ENCODE results near the gene MAPK11.

Gene MAPK11

DNA sequence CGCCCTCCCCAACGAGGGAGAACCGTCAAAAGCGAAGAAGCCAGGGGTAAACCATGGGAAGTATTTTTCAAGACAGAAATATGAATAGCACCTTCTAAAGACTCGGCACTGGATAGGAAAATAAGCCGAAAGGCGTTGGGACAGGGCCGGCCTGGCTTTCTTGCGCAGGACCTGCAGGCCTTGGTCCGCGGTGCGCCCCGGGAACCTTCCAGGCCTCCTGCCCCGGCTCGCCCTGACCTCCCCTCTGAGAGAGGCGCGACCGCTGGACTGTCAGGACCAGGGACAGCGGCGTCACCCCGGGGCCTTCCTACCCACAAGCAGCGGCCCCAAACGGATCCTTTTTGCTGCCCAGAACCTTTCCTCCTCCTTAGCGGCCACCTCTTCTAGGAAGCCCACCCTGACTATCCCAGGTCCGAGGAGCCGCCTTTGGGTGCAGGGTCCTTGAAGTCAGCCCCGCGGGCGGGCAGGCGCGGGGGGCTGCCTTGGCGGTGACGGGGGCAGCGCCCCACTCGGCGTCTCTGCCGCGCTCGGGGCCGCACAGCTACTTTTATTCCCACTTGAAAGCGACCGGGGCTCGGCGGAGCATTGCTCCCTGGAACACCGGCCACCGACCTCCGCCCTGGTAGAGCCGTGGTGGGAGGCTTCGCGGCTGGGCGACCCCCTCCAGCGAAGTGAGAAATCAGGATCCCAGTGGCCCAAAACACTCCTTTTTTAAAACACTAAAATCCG is 650 bp upstream of the MAPK11 start:
- TF ChIP-seq, protein P1, sequence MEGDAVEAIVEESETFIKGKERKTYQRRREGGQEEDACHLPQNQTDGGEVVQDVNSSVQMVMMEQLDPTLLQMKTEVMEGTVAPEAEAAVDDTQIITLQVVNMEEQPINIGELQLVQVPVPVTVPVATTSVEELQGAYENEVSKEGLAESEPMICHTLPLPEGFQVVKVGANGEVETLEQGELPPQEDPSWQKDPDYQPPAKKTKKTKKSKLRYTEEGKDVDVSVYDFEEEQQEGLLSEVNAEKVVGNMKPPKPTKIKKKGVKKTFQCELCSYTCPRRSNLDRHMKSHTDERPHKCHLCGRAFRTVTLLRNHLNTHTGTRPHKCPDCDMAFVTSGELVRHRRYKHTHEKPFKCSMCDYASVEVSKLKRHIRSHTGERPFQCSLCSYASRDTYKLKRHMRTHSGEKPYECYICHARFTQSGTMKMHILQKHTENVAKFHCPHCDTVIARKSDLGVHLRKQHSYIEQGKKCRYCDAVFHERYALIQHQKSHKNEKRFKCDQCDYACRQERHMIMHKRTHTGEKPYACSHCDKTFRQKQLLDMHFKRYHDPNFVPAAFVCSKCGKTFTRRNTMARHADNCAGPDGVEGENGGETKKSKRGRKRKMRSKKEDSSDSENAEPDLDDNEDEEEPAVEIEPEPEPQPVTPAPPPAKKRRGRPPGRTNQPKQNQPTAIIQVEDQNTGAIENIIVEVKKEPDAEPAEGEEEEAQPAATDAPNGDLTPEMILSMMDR (IDR thresholded peaks at IDR 0.05) = no peak
- Mint-ChIP-seq H3K9me3 (no peaks in the 10 kb centered on the region), H3K36me3 (ENCODE audit: low read depth) (peaks cover 12% of the 10 kb centered on the region), H3K4me1 (peaks cover 25% of the 10 kb centered on the region), H3K27ac (no peak overlapping the region), H3K4me3 (peak overlapping the region; percentile 56), H3K27me3 (ENCODE audit: low read depth, poor library complexity) (peaks cover 44% of the 10 kb centered on the region)
- peak; percentile 94 for DNase-seq

DNA sequence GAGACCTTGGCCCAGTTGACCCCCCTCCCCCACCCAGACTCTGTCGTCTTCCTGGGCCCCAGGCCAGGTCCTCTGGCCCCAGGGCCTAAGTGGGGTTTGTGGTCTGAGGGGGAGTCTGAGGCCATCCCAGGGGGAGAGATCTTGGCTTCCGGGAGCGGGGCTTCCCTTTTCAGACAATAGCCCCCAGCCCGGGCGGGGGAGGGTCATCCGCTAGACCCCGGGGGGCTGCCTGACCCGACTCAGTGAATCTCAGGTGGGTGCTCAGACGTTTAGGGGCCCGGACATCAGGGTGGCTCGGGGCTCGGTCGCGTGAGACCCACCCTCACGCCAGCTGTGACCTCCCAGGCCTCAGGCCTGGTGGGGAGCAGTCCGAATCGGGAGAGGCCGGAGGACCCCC is 609 bp downstream of the MAPK11 start:
- H3K36me3 Mint-ChIP-seq (ENCODE audit: low read depth) = peaks cover 8% of the 10 kb centered on the region
- peak overlapping the region; percentile 60 for H3K4me3 Mint-ChIP-seq
- peaks cover 24% of the 10 kb centered on the region for H3K4me1 Mint-ChIP-seq
- no peak overlapping the region for H3K27ac Mint-ChIP-seq
- DNase-seq = no peak
- H3K27me3 Mint-ChIP-seq (ENCODE audit: low read depth, poor library complexity) = peaks cover 44% of the 10 kb centered on the region
- TF ChIP-seq, protein P1 (IDR thresholded peaks at IDR 0.05) = no peak
- H3K9me3 Mint-ChIP-seq = no peaks in the 10 kb centered on the region

DNA sequence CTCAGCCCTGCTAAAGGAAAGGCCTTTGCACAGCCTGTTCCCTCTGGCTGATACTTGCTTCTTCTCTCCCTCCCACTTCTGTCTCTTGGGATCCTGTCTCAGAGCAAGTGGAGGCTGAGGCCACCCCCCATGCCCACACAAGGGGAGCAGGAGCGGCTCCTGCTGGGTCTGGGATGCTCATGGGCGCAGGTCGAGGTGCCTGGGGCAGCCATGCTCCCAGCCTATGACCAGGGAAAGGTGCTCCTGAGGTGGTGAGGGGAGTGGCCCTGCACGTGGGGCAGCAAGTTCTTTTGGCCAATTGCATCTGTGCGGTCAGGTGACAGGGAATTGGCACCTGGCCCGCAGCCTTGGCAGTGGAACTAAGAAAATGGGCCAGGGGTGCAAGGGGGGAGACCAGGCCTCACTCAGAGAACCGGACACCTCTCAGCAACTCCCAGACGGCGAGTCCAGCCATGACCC is 1.5 kb downstream of the MAPK11 start:
- no peak for DNase-seq
- no peaks in the 10 kb centered on the region for H3K9me3 Mint-ChIP-seq
- peaks cover 49% of the 10 kb centered on the region for H3K27me3 Mint-ChIP-seq (ENCODE audit: low read depth, poor library complexity)
- peaks cover 2% of the 10 kb centered on the region for H3K36me3 Mint-ChIP-seq (ENCODE audit: low read depth)
- H3K27ac Mint-ChIP-seq = no peak overlapping the region
- no peak overlapping the region for H3K4me3 Mint-ChIP-seq
- H3K4me1 Mint-ChIP-seq = peaks cover 18% of the 10 kb centered on the region
- TF ChIP-seq, protein P1 (IDR thresholded peaks at IDR 0.05) = no peak

DNA sequence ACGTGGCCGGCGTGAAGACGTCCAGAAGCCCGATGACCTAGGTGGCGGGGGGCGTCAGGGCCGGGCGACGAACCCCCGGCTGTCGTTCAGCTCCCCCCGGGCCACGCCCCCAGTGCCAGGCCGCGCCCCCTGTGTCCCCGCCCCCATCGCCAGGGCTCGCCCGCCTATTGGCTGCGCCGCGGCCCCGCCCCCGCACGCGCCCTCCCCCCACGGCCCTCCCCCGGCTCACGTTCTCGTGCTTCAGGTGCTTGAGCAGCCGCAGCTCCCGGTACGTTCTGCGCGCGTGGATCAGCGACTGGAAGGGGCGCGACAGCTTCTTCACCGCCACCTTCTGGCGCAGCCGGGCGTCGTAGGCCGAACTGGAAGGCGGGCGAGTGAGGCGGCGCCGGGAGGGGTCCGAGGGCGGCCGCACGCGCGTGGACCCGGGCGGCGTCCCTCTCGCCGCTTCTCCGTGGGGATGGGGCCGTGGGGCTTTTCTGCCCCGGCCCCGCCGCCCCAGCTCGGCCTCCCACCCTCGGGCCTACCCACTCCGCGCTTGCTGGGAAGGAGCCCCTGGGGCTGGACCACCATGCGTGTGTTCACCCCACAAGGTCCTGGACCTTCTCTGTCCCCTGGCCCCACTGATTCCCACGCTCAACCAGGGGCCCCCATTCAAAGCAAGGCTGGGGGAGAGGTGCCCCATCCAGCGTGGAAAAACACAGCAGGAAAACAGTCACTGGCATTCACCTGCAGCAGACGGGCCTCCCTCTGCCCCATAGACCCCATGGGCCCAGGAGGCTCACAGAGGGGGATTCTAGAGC is 2.4 kb downstream of the MAPK11 start:
- TF ChIP-seq, protein P1 (IDR thresholded peaks at IDR 0.05) = no peak
- no peak overlapping the region for H3K27ac Mint-ChIP-seq
- H3K4me1 Mint-ChIP-seq = peaks cover 15% of the 10 kb centered on the region
- H3K4me3 Mint-ChIP-seq = no peak overlapping the region
- H3K27me3 Mint-ChIP-seq (ENCODE audit: low read depth, poor library complexity) = peaks cover 46% of the 10 kb centered on the region
- no peaks in the 10 kb centered on the region for H3K9me3 Mint-ChIP-seq
- no peaks in the 10 kb centered on the region for H3K36me3 Mint-ChIP-seq (ENCODE audit: low read depth)
- no peak for DNase-seq

DNA sequence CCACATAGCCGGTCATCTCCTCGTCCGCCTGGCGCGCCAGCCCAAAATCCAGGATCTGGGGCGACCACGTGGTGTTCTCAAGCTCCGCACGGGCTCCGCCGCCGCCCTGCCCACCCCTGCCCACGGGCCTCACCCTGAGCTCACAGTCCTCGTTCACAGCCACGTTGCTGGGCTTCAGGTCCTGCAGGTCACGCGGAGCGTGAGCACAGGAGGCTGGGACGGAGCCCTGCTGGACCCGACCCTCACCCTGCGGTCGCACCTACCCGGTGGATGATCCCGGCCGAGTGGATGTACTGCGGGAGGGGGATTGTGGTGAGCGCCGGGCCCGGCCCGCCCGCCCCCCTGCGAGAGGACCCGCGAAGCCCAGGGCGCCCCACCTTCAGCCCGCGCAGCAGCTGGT is 3.2 kb downstream of the MAPK11 start:
- H3K27me3 Mint-ChIP-seq (ENCODE audit: low read depth, poor library complexity) = peaks cover 45% of the 10 kb centered on the region

More for the DNA sequence above, 3.2 kb downstream of the MAPK11 start:
- Mint-ChIP-seq H3K27ac (no peak overlapping the region), H3K4me1 (peaks cover 18% of the 10 kb centered on the region), H3K36me3 (ENCODE audit: low read depth) (no peaks in the 10 kb centered on the region), H3K9me3 (no peaks in the 10 kb centered on the region), H3K4me3 (no peak overlapping the region)
- DNase-seq = no peak
- TF ChIP-seq, protein P1 (IDR thresholded peaks at IDR 0.05) = no peak

Measured in nephron progenitor cell (in vitro differentiated cells).